H1 (cell line): ENCODE results near the gene CSPG5. TPM values are rescaled to one million over a fixed set of nuclear protein-coding genes. Genes with fewer than 3 reads are reported as not detected.

ENCODE experiments used
- CTCF ChIA-PET: fragments of 300-600 bp; sonication (Branson Sonifier 250); formaldehyde crosslinking; loops from one replicate; lab custom pipeline; 2021; ENCODE audit not compliant: partially characterized antibody; lab: Charles Lee
- POLR2A ChIA-PET: fragments of 300-600 bp; sonication (Branson Sonifier 250); formaldehyde crosslinking; loops from one replicate; lab custom pipeline; 2021; ENCODE audit warnings: inconsistent platforms; ENCODE audit not compliant: partially characterized antibody; lab: Charles Lee
- DNase-seq, 2 experiments: peaks; one replicate each; pipeline versions ENCODE4 v3.0.0 to v3.0.0-alpha.2; 2010 to 2022; ENCODE audit warnings: low spot score in 2 of 2, low read depth in 1 of 2, mixed read lengths in 1 of 2
- FAIRE-seq: peaks from 2 replicates; lab custom pipeline; 2011; peaks lifted over from hg19 to GRCh38; lab: Jason Lieb, UNC
- H2AFZ ChIP-seq: 2 replicates; pipeline ENCODE4 v1.8.1; 2012; ENCODE audit warnings: low read length, inconsistent platforms
- H2AK5ac ChIP-seq: 2 replicates; pipeline ENCODE4 v1.6.1; 2013; ENCODE audit warnings: low read depth, low read length
- H2BK120ac ChIP-seq: replicated peaks from 2 replicates; pipeline ENCODE3; 2013; ENCODE audit warnings: low read depth, low read length, inconsistent platforms
- H2BK12ac ChIP-seq: 2 replicates; pipeline ENCODE4 v1.6.1; 2013; ENCODE audit warnings: low read depth, low read length
- H2BK15ac ChIP-seq: 2 replicates; pipeline ENCODE4 v1.6.1; 2013; ENCODE audit warnings: low read length
- H2BK20ac ChIP-seq: 2 replicates; pipeline ENCODE4 v1.6.1; 2013; ENCODE audit warnings: low read length
- H2BK5ac ChIP-seq: 2 replicates; pipeline ENCODE4 v1.6.1; 2013; ENCODE audit warnings: low read depth, low read length
- H3K14ac ChIP-seq: 2 replicates; pipeline ENCODE4 v1.6.1; 2013; ENCODE audit warnings: inconsistent platforms; ENCODE audit not compliant: insufficient read length
- H3K18ac ChIP-seq: 2 replicates; pipeline ENCODE4 v1.6.1; 2013; ENCODE audit warnings: low read length; ENCODE audit errors: extremely low read depth
- H3K23ac ChIP-seq: 2 replicates; pipeline ENCODE4 v1.6.1; 2013; ENCODE audit warnings: inconsistent platforms; ENCODE audit not compliant: insufficient read length
- H3K23me2 ChIP-seq: 2 replicates; pipeline ENCODE4 v1.6.1; 2013; ENCODE audit warnings: low read depth, low read length
- H3K27ac ChIP-seq: 2 replicates; pipeline ENCODE4 v1.6.1; 2011; ENCODE audit warnings: low read depth, low read length, inconsistent platforms
- H3K27me3 ChIP-seq, 4 experiments: replicated peaks in 1 of 4; 1 replicate in 1 of 4; 2 replicates in 3 of 4; pipeline versions ENCODE4 v1.6.1 to v1.8.1; 2011 to 2013; ENCODE audit warnings: low read length in 3 of 4, mild to moderate bottlenecking in 3 of 4, inconsistent platforms in 2 of 4, mixed read lengths in 2 of 4, moderate library complexity in 1 of 4; ENCODE audit not compliant: control insufficient read depth in 3 of 4, insufficient read depth in 3 of 4; ENCODE audit errors: extremely low read depth in 1 of 4
- H3K36me3 ChIP-seq, 4 experiments: 2 replicates each; pipeline versions ENCODE4 v1.6.1 to v1.8.1; 2011 to 2013; ENCODE audit warnings: mild to moderate bottlenecking in 4 of 4, low read length in 3 of 4, moderate library complexity in 2 of 4, control low read depth in 1 of 4, inconsistent platforms in 1 of 4; ENCODE audit not compliant: insufficient read depth in 4 of 4, control insufficient read depth in 2 of 4
- H3K4ac ChIP-seq: replicated peaks from 2 replicates; pipeline ENCODE3; 2013; ENCODE audit warnings: low read length, low read depth, mixed read lengths, inconsistent platforms; ENCODE audit not compliant: insufficient read length
- H3K4me1 ChIP-seq, 4 experiments: replicated peaks in 1 of 4; 1 replicate in 1 of 4; 2 replicates in 3 of 4; pipeline versions ENCODE4 v1.6.1 to v1.8.1; 2011 to 2013; ENCODE audit warnings: low read length in 3 of 4, inconsistent platforms in 2 of 4, mixed read lengths in 1 of 4; ENCODE audit not compliant: insufficient read depth in 4 of 4, control insufficient read depth in 3 of 4
- H3K4me2 ChIP-seq, 2 experiments: 2 replicates each; pipeline versions ENCODE4 v1.6.1 to v1.8.1; 2011 to 2013; ENCODE audit warnings: low read depth in 2 of 2, low read length in 2 of 2, control low read depth in 1 of 2, inconsistent platforms in 1 of 2, mild to moderate bottlenecking in 1 of 2; ENCODE audit not compliant: insufficient read depth in 1 of 2
- H3K4me3 ChIP-seq, 4 experiments: fragments of 200-600, 300-600 bp in 1 of 4; sonication (generic), shearing (Covaris generic), sonication (Bioruptor Twin) in 1 of 4; 2 replicates each; pipeline versions ENCODE4 v1.5.1 to v1.8.1; 2011 to 2016; ENCODE audit warnings: low read length in 4 of 4, low read depth in 3 of 4, control low read depth in 2 of 4, inconsistent platforms in 2 of 4, mild to moderate bottlenecking in 2 of 4, mixed read lengths in 1 of 4, moderate library complexity in 1 of 4; ENCODE audit not compliant: insufficient read depth in 2 of 4; ENCODE audit errors: extremely low read depth in 1 of 4
- H3K56ac ChIP-seq: replicated peaks from 2 replicates; pipeline ENCODE3; 2013; ENCODE audit warnings: low read depth, mild to moderate bottlenecking, mixed read lengths, low read length, inconsistent platforms; ENCODE audit not compliant: insufficient read length
- H3K79me1 ChIP-seq: 2 replicates; pipeline ENCODE4 v1.6.1; 2013; ENCODE audit warnings: low read depth, low read length, control low read depth
- H3K79me2 ChIP-seq, 2 experiments: 2 replicates each; pipeline versions ENCODE4 v1.6.1 to v1.8.1; 2012 to 2013; ENCODE audit warnings: low read length in 2 of 2, mild to moderate bottlenecking in 2 of 2, inconsistent platforms in 1 of 2; ENCODE audit not compliant: insufficient read depth in 2 of 2, control insufficient read depth in 1 of 2
- H3K9ac ChIP-seq, 4 experiments: replicated peaks in 1 of 4; 1 replicate in 1 of 4; 2 replicates in 3 of 4; pipeline versions ENCODE4 v1.6.1 to v1.8.1; 2011 to 2013; ENCODE audit warnings: low read depth in 3 of 4, low read length in 3 of 4, control low read depth in 2 of 4, mild to moderate bottlenecking in 2 of 4, moderate library complexity in 2 of 4, inconsistent platforms in 1 of 4; ENCODE audit errors: extremely low read depth in 1 of 4
- H3K9me3 ChIP-seq, 2 experiments: 2 replicates each; pipeline versions ENCODE4 v1.6.1 to v1.8.1; 2012 to 2013; ENCODE audit warnings: mild to moderate bottlenecking in 2 of 2, moderate library complexity in 2 of 2, control low read depth in 1 of 2, inconsistent platforms in 1 of 2, low read depth in 1 of 2, low read length in 1 of 2, mixed read lengths in 1 of 2; ENCODE audit not compliant: insufficient read depth in 2 of 2
- H4K20me1 ChIP-seq, 2 experiments: replicated peaks in 1 of 2; 2 replicates each; pipeline versions ENCODE3 to v1.8.1; 2011 to 2013; ENCODE audit warnings: inconsistent platforms in 2 of 2, low read length in 2 of 2, mild to moderate bottlenecking in 1 of 2; ENCODE audit not compliant: insufficient read depth in 2 of 2, control insufficient read depth in 1 of 2
- H4K5ac ChIP-seq: 2 replicates; pipeline ENCODE4 v1.6.1; 2013; ENCODE audit warnings: low read length, low read depth, mixed read lengths, inconsistent platforms; ENCODE audit not compliant: insufficient read length
- H4K8ac ChIP-seq: 2 replicates; pipeline ENCODE4 v1.8.0; 2013; ENCODE audit warnings: mild to moderate bottlenecking, moderate library complexity, low read length, inconsistent platforms; ENCODE audit not compliant: insufficient read depth; ENCODE audit errors: extremely low read depth
- H4K91ac ChIP-seq: replicated peaks from 2 replicates; pipeline ENCODE3; 2013; ENCODE audit warnings: low read length, mixed read lengths, inconsistent platforms; ENCODE audit not compliant: insufficient read length
- EP300 ChIP-seq, 2 experiments: IDR thresholded peaks; 1 replicate in 1 of 2; 2 replicates in 1 of 2; pipeline ENCODE4 v1.6.1; 2011 to 2012; ENCODE audit warnings: low read depth in 2 of 2, low read length in 2 of 2, mild to moderate bottlenecking in 2 of 2, borderline replicate concordance in 1 of 2, inconsistent platforms in 1 of 2, moderate library complexity in 1 of 2
- KDM1A ChIP-seq: fragments of 200-600, 300-600 bp; sonication (generic); IDR thresholded peaks from 2 replicates; pipeline ENCODE4 v1.7.1; 2016; ENCODE audit warnings: mild to moderate bottlenecking, low read length, borderline replicate concordance
- PHF8 ChIP-seq: fragments of 200-600 bp; sonication (generic); conservative IDR thresholded peaks from 2 replicates; pipeline ENCODE4 v1.7.1; 2012; ENCODE audit warnings: low read depth, mild to moderate bottlenecking, inconsistent platforms, low read length, moderate library complexity
- RXRA ChIP-seq: IDR thresholded peaks from 2 replicates; pipeline ENCODE4 v1.6.1; 2011; ENCODE audit warnings: low read depth, mild to moderate bottlenecking, low read length, moderate library complexity; ENCODE audit not compliant: insufficient read depth
- SRF ChIP-seq: IDR thresholded peaks from 2 replicates; pipeline ENCODE4 v1.6.1; 2011; ENCODE audit warnings: mild to moderate bottlenecking, low read depth, low read length, moderate library complexity
- TCF12 ChIP-seq: IDR thresholded peaks from 2 replicates; pipeline ENCODE4 v1.6.1; 2011; ENCODE audit warnings: low read depth, mild to moderate bottlenecking, low read length
- WGBS, 2 experiments: shearing (Covaris generic) in 1 of 2; methylation state at CpG; one replicate each; pipeline versions ENCODE4 v1.1.6 to v1.1.7; 2013 to 2015; ENCODE audit warnings: low lambda C conversion rate in 2 of 2, mixed read lengths in 2 of 2, inconsistent platforms in 1 of 2, low coverage in 1 of 2, missing lambda C conversion rate in 1 of 2; ENCODE audit not compliant: insufficient replicate concordance in 2 of 2, insufficient coverage in 1 of 2, insufficient read length in 1 of 2; ENCODE audit errors: extremely low coverage in 1 of 2, missing lambda C conversion rate in 1 of 2; 5-methylcytosine and 5-hydroxymethylcytosine counted together
- polyA plus RNA-seq, 7 experiments: library from polyadenylated mRNA; depleted of rRNA in 3 of 7; stranded (reverse) in 5 of 7; unstranded in 2 of 7; fragments of >200 nt in 5 of 7; fragments of 200-250 nt in 2 of 7; gene quantifications; 1 replicate in 5 of 7; 2 replicates in 1 of 7; 4 replicates in 1 of 7; pipeline versions ENCODE4 v1.2.1 to v1.2.3, GENCODE V29; 2011 to 2013; ENCODE audit warnings: missing spikeins in 2 of 7, mixed read lengths in 2 of 7
- total RNA-seq: library from RNA; stranded (reverse); fragmentation: NEBNext Ultra II Directional; extraction: Animal tissue kit (Norgen Biotek cat#: 25700); gene quantifications from 2 replicates; pipeline ENCODE4 v1.2.1, GENCODE V29; 2021

CSPG5 gene
- total and polyA plus RNA-seq, 2 of the 8 experiments (the other 6 are each of a cell fraction or from before 2014, with no cell fraction given), result 2.1 to 7.4 TPM

DNA sequence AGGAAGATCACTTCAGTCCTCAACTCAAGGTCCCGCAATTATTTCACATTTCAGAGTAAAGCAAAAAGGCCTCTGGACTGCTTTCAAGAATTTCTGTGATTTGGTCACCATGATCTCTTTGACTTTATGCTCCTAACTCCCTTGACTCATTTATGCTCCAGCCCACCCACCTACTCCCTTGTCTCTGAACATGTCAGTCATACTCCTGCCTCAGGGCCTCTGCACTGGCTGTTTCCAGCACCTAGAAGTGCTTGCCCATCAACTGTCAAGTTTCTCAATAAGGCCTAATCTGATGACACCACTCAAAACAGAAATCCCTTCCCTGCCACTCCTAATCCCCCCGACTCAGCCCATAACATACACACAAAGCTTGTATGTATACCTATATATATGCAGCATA lies 36.1 kb upstream of the CSPG5 start:
- no peak overlapping the region for H4K8ac ChIP-seq
- H3K4me3 ChIP-seq, result no peak overlapping the region
- H3K23ac ChIP-seq, result no peak overlapping the region
- H4K5ac ChIP-seq, result no peak overlapping the region
- no peak overlapping the region for H2BK120ac ChIP-seq
- H3K27me3 ChIP-seq, result no peaks in the 10 kb centered on the region
- no peak overlapping the region for H3K18ac ChIP-seq
- H3K36me3 ChIP-seq, result peaks cover 30 to 72% (median 56%) of the 10 kb centered on the region in 4 experiments
- no peak for DNase-seq
- no peak overlapping the region for H2AFZ ChIP-seq
- H2BK12ac ChIP-seq, result no peak overlapping the region
- H3K14ac ChIP-seq, result no peak overlapping the region
- H3K9me3 ChIP-seq, result no peaks in the 10 kb centered on the region
- no peak overlapping the region for H3K56ac ChIP-seq
- H4K91ac ChIP-seq, result no peak overlapping the region
- no peak for FAIRE-seq
- no peak overlapping the region for H2BK5ac ChIP-seq
- H3K79me2 ChIP-seq, result no peaks in the 10 kb centered on the region
- no peak overlapping the region for H2BK15ac ChIP-seq
- no peak overlapping the region for H3K27ac ChIP-seq
- H3K23me2 ChIP-seq, result no peaks in the 10 kb centered on the region
- no peak overlapping the region for H3K4ac ChIP-seq
- H3K4me2 ChIP-seq, result no peak overlapping the region
- H2BK20ac ChIP-seq, result no peak overlapping the region
- peaks cover 0 to 3% of the 10 kb centered on the region in 2 experiments for H4K20me1 ChIP-seq
- 93% methylated on average over 2 of the region's 2 CpGs; no CpG with 5 or more reads in 1 of the 2 experiments for WGBS, 2 experiments
- H3K4me1 ChIP-seq, result no peaks in the 10 kb centered on the region
- H3K9ac ChIP-seq, result no peak overlapping the region
- H3K79me1 ChIP-seq, result no peaks in the 10 kb centered on the region
- POLR2A ChIA-PET, result interaction anchor here (2.2 kb wide), 1 partner anchor 26 kb away, joined by 4 read pairs; no protein-coding TSS in a partner anchor
- CTCF ChIA-PET, result interaction anchor here (1.0 to 1.3 kb wide), 2 partner anchors 13 to 99 kb away, joined by 3 read pairs; no protein-coding TSS in a partner anchor
- H2AK5ac ChIP-seq, result no peak overlapping the region
- TF ChIP-seq PHF8, result no peak
- TF ChIP-seq EP300 (IDR thresholded peaks at IDR 0.05; ENCODE audit: borderline replicate concordance in 1 of 2, low read depth in 2 of 2, low read length in 2 of 2), result no peak
- TF ChIP-seq KDM1A, result no peak
- no peak for TF ChIP-seq RXRA
- no peak for TF ChIP-seq TCF12
- TF ChIP-seq SRF, result no peak
